NAMALWA (cell line): ENCODE measurements around the gene ANKRD44.

Experiments used
- DNase-seq: peaks from one replicate; pipeline ENCODE4 v3.0.0-alpha.2; 2015; ENCODE audit warnings: low spot score

The ANKRD44 gene

GRCh38 chr2:197286805-197287595 is 23.6 kb downstream of the ANKRD44 start:
- peak; percentile 41 for DNase-seq

- DNase-seq = no peak
These were observed 25.2 kb downstream of the ANKRD44 start for GRCh38 chr2:197285361-197285760.

- no peak for DNase-seq
These were observed 25.6 kb downstream of the ANKRD44 start for GRCh38 chr2:197284956-197285355.

- no peak for DNase-seq
These were observed 29.2 kb downstream of the ANKRD44 start for GRCh38 chr2:197281421-197281820.

- no peak for DNase-seq
These were observed 30.4 kb downstream of the ANKRD44 start for GRCh38 chr2:197280015-197280702.

- no peak for DNase-seq
These were observed 31.5 kb downstream of the ANKRD44 start for GRCh38 chr2:197278799-197279763.

- no peak for DNase-seq
These were observed 32.8 kb downstream of the ANKRD44 start for GRCh38 chr2:197277794-197278193.

- no peak for DNase-seq
These were observed 34.4 kb downstream of the ANKRD44 start for GRCh38 chr2:197276156-197276555.

GRCh38 chr2:197274937-197275336 is 35.6 kb downstream of the ANKRD44 start:
- DNase-seq = no peak

GRCh38 chr2:197274349-197274748 is 36.2 kb downstream of the ANKRD44 start:
- no peak for DNase-seq

GRCh38 chr2:197273485-197273884 is 37.1 kb downstream of the ANKRD44 start:
- no peak for DNase-seq

GRCh38 chr2:197270601-197271000 is 40.0 kb downstream of the ANKRD44 start:
- DNase-seq = no peak

- no peak for DNase-seq
These were observed 40.8 kb downstream of the ANKRD44 start for GRCh38 chr2:197269815-197270214.

GRCh38 chr2:197268786-197269584 is 41.6 kb downstream of the ANKRD44 start:
- no peak for DNase-seq

GRCh38 chr2:197266477-197266876 is 44.1 kb downstream of the ANKRD44 start:
- DNase-seq = no peak

GRCh38 chr2:197265924-197266323 is 44.7 kb downstream of the ANKRD44 start:
- DNase-seq = no peak

GRCh38 chr2:197265036-197265435 is 45.5 kb downstream of the ANKRD44 start:
- DNase-seq = no peak

- DNase-seq = no peak
These were observed 46.2 kb downstream of the ANKRD44 start for GRCh38 chr2:197264332-197264731.

- DNase-seq = no peak
These were observed 47.5 kb downstream of the ANKRD44 start for GRCh38 chr2:197263077-197263476.

GRCh38 chr2:197261808-197262226 is 48.8 kb downstream of the ANKRD44 start:
- peak; percentile 61 for DNase-seq

GRCh38 chr2:197259470-197259999 is 51.0 kb downstream of the ANKRD44 start:
- DNase-seq = no peak
